ENCODE results near the gene BRCA2. TPM values are rescaled to one million over a fixed set of nuclear protein-coding genes. Genes with fewer than 3 reads are reported as not detected.

Gene BRCA2
- total RNA-seq, 2 experiments from 2014 or later, result 1.9 to 2.4 TPM

DNA sequence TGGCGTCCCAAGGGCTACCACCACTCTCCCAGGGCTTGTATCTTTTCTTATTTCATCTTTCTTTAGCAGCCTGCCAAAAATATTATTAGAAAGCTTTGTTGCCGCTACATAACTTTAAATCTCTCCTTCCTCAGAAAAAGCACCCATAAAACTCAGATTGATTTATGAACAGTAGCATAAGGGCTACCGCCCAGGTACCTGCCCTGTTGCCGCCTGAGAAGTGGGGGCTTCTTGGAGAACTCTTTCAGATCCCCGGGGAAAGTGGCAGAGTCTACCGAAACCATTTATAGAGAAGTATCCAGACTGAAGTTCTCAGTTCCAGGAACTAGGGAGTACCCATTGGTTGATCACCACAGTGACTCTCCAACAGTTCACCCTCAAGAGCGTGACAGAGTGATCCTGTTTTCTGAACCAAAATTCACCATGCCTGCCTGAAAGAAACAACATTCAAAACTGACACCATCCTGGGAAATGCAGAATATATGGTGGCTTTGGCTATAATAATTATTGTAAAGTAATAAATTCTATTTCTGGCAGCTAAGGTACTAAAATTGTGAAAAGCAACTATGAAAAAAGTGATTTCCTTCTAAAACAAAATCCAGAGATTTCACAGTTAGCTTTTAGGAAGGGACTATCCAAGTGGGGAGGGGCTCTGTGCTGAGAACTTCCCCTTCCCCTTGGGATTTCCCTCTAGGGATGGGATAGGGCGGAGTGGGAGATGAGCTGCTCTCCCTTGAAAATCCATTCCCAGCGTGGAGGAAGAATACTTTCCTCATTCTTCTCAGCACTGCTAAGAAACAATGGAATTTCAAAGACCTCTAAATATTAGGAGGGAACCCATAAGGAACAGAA is 113.5 kb downstream of the BRCA2 start:
- H3K4me1 ChIP-seq (ENCODE audit: insufficient read depth, low read length), result peaks cover 37% of the 10 kb centered on the region
- H3K9me3 ChIP-seq (ENCODE audit: control insufficient read depth in 1 of 2, insufficient read depth in 1 of 2, low read length in 2 of 2), result no peaks in the 10 kb centered on the region
- H3K36me3 Mint-ChIP-seq (ENCODE audit: low read depth), result peaks cover 38% of the 10 kb centered on the region
- no peaks in the 10 kb centered on the region for H3K27me3 ChIP-seq (ENCODE audit: control insufficient read depth in 1 of 2, insufficient read depth in 2 of 2, low read length in 2 of 2)
- TF ChIP-seq CTCF (IDR thresholded peaks at IDR 0.05), result no peak
- H3K27ac ChIP-seq (ENCODE audit: low read depth in 1 of 2, low read length in 2 of 2), result peak overlapping the region; percentile 91 to 94
- peaks cover 37% of the 10 kb centered on the region for H3K4me1 Mint-ChIP-seq (ENCODE audit: low read depth)
- ChIA-PET POLR2A (interaction anchor here (0.5 to 4.5 kb wide), 15 partner anchors 7 to 211 kb away, joined by 3 to 83 read pairs (median 5); partner anchors contain the start of genes BRCA2, N4BP2L2, PDS5B and ZAR1L), CTCF (interaction anchor here (0.9 to 2.3 kb wide), 4 partner anchors 48 to 1114 kb away, joined by 3 to 7 read pairs (median 4); partner anchors contain the start of gene PDS5B)
- H3K9me3 Mint-ChIP-seq, result no peaks in the 10 kb centered on the region
- H3K27ac Mint-ChIP-seq, result peak overlapping the region; percentile 96
- intact Hi-C loops (cut with DNase I, micrococcal nuclease), result loop anchor here (2.0 to 10.0 kb wide), 5 partner anchors 108 to 1267 kb away; partner anchors contain the start of genes HSPH1 (in 2 of the 2), N4BP2L2 (in 1 of the 2) and PDS5B (in 1 of the 2)
- H3K4me3 ChIP-seq (ENCODE audit: low read length), result peak overlapping the region; percentile 79
- H3K4me3 Mint-ChIP-seq, result peak overlapping the region; percentile 96
- ATAC-seq (ENCODE audit: poor library complexity) (no peak), DNase-seq (peak in 4 of 14 experiments; percentile 5 to 61 (median 37))
- no peaks in the 10 kb centered on the region for H3K27me3 Mint-ChIP-seq
- H3K36me3 ChIP-seq (ENCODE audit: insufficient read depth, low read length), result peaks cover 1% of the 10 kb centered on the region

DNA sequence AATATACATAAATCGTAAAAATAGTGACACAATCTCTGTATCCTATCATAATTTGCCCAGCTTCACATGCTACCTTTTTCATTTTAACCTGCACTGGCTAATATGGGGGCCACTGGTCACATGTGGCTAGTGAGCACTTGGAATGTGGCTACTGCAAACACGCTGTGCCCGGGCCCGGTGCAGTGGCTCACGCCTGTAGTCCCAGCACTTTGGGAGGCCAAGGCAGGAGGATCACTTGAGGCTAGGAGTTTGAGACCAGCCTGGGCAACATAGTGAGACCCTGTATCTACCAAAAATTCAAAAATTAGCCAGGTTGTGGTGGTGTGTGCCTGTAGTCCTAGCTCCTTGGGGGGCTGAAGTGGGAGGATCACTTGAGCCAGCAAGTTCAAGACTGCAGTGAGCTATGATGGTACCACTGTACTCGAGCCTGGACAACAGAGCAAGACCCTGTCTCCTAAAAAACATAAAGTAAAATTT is 114.2 kb downstream of the BRCA2 start:
- Histone ChIP-seq H3K9me3 (ENCODE audit: control insufficient read depth in 1 of 2, insufficient read depth in 1 of 2, low read length in 2 of 2) (no peaks in the 10 kb centered on the region), H3K4me3 (ENCODE audit: low read length) (no peak overlapping the region), H3K27ac (ENCODE audit: low read depth in 1 of 2, low read length in 2 of 2) (peak overlapping the region in 1 of 2 donors; percentile 94), H3K4me1 (ENCODE audit: insufficient read depth, low read length) (peaks cover 31% of the 10 kb centered on the region), H3K36me3 (ENCODE audit: insufficient read depth, low read length) (no peaks in the 10 kb centered on the region), H3K27me3 (ENCODE audit: control insufficient read depth in 1 of 2, insufficient read depth in 2 of 2, low read length in 2 of 2) (no peaks in the 10 kb centered on the region)
- POLR2A ChIA-PET, result interaction anchor here (0.5 to 3.4 kb wide), 2 partner anchors 66 to 109 kb away, joined by 3 to 41 read pairs; partner anchors contain the start of gene N4BP2L2
- Mint-ChIP-seq H3K4me3 (peak overlapping the region; percentile 96), H3K27me3 (no peaks in the 10 kb centered on the region), H3K9me3 (no peaks in the 10 kb centered on the region), H3K27ac (peak overlapping the region; percentile 96), H3K4me1 (ENCODE audit: low read depth) (peaks cover 30% of the 10 kb centered on the region), H3K36me3 (ENCODE audit: low read depth) (peaks cover 31% of the 10 kb centered on the region)
- ATAC-seq (ENCODE audit: poor library complexity) (no peak), DNase-seq (no peak)
- CTCF ChIA-PET, result interaction anchor here (0.9 to 2.3 kb wide), 4 partner anchors 48 to 1113 kb away, joined by 3 to 7 read pairs (median 4); partner anchors contain the start of gene PDS5B
- TF ChIP-seq CTCF (IDR thresholded peaks at IDR 0.05), result no peak
- intact Hi-C loops (cut with DNase I, micrococcal nuclease), result loop anchor here (2.0 to 10.0 kb wide), 5 partner anchors 108 to 1267 kb away; partner anchors contain the start of genes HSPH1 (in 2 of the 2), N4BP2L2 (in 1 of the 2) and PDS5B (in 1 of the 2)

DNA sequence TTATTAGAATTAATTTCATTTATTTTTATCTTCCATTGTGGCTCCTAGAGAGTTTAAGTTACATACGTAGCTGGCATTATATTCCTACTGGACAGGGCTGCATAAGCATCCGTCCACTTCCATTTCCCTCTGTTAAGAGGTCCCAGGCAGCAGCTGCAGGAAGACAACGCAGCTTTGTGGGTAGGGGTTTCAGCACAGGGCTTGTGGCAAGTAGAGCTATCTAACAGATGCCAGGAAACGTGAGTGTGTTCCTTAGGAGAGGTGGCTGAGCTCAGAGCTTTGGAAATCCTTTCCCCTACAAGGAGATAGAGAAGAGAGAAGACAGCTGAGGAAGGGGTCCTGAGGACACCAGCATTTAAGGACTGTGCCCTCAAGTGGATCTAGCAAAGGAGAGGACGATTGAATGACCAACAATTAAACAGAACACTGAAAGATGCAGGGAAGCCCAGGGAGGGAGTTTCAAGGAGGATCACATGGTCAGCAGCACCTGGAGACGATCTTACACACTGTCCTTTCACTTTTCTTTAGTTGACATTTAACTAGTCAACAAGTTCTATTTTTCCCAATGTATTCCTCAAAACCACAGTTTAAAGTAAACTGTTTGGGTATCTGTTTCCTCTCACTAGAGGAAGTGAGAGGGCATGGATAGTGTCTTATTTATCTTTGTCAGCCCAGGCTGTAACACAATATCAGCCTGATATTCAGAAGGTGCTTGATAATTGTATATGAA is 114.9 kb downstream of the BRCA2 start:
- Histone ChIP-seq H3K4me3 (ENCODE audit: low read length) (no peak overlapping the region), H3K4me1 (ENCODE audit: insufficient read depth, low read length) (peaks cover 28% of the 10 kb centered on the region), H3K27me3 (ENCODE audit: control insufficient read depth in 1 of 2, insufficient read depth in 2 of 2, low read length in 2 of 2) (no peaks in the 10 kb centered on the region), H3K9me3 (ENCODE audit: control insufficient read depth in 1 of 2, insufficient read depth in 1 of 2, low read length in 2 of 2) (no peaks in the 10 kb centered on the region), H3K27ac (ENCODE audit: low read depth in 1 of 2, low read length in 2 of 2) (no peak overlapping the region), H3K36me3 (ENCODE audit: insufficient read depth, low read length) (no peaks in the 10 kb centered on the region)
- ATAC-seq (ENCODE audit: poor library complexity), result no peak
- Mint-ChIP-seq H3K27ac (peak overlapping the region; percentile 96), H3K4me3 (peak overlapping the region; percentile 77), H3K36me3 (ENCODE audit: low read depth) (peaks cover 29% of the 10 kb centered on the region), H3K27me3 (no peaks in the 10 kb centered on the region), H3K4me1 (ENCODE audit: low read depth) (peaks cover 27% of the 10 kb centered on the region), H3K9me3 (no peaks in the 10 kb centered on the region)
- no peak for DNase-seq
- TF ChIP-seq CTCF (IDR thresholded peaks at IDR 0.05), result no peak
- intact Hi-C loops (cut with DNase I, micrococcal nuclease), result loop anchor here in 1 of 2 experiments (5.0 to 10.0 kb wide), 2 partner anchors 405 to 1107 kb away; no protein-coding TSS in a partner anchor
- ChIA-PET CTCF (no interaction called here), POLR2A (no interaction called here)
